HG02884 (cell line): ENCODE data around the gene PTGS1.
"Not testable (repeated sequence)": the region's sequence is repeated elsewhere in the genome, so short reads cannot be mapped to it uniquely, and the experiment has no call there.

Experiments used
- ATAC-seq: cut with Tn5 transposase; IDR thresholded peaks from one replicate; pipeline ENCODE4 v1.9.1; 2021; ENCODE audit warnings: mild to moderate bottlenecking, moderate library complexity; ENCODE audit not compliant: unreplicated experiment

The PTGS1 gene

DNA sequence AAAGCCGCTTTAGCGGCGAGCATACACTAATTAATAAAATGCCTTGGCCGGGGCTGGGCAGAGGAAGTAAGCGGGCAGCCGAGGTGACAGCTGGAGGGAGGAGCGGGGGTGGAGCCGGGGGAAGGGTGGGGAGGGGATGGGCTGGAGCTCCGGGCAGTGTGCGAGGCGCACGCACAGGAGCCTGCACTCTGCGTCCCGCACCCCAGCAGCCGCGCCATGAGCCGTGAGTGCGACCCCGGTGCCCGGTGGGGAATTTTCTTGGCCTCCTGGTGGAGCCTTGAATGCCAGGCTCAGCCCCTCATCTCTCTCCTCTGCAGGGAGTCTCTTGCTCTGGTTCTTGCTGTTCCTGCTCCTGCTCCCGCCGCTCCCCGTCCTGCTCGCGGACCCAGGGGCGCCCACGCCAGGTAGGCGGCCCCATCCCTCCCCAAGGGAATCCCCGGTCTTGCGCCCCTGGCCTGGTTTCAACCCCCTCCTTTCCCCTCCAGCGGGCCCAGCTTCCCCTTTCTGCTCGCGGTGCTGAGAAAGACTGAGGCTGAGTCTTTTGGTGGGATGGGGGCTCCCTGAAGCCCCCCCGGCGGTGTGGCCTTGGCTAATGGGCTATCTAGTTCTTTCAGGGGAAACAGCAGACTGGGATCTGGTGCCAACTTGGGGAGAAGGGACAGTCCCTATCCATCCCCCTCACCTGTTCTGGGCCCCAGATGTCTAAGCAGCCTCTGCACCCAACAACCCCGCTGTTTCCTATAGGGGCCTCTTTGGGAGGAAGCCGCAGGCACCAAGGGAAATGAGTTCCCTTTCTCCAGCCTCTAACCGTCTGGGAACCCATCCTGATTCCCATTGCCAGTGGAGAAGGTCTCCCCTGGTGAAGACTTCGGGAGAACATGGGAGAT lies at the start of gene PTGS1:
Gene PTGS1 (plus strand): TSS at position 156 of the 887 bp plus-strand sequence. CDS start 61 bp downstream, at position 217.
- ATAC-seq = peak; percentile 60

DNA sequence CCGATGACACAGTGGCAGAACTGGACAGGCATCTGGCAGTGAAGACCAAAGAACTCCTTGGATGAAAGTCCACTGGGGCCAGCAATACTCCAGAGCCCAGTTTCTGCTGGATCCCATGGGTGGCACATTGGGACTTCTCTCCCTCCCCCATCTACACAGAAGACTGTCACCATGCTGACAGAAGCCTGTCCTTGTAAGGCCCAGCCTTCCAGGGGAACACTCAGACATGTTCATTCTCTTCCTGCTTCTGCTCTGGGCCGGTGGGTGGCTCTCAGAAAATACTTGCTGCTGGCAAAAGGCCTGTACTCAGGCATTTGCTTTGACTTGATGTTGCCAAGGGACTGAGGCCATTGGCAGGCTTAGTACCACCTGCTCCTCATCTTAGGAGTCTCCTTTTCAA lies 48.3 kb upstream of the PTGS1 start:
- ATAC-seq = no peak

DNA sequence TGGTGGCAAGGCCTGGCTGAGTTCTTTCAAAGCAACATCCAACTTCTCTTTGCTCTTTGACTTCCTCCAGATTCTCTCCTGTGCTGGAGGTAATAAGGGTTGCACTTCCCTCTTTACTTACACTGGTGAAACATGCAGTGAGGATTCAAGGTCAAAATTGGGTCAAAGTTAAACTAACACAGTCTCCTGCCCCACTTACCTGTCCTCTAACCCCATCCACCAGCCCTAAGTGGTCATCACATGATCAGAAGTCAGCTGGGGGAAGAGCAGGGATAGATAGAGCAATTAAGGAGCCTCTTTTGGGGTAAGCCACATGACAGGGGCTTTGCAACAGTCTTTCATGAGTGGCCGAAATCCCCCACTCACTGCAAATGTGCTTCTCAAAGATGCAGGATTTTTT lies 46.2 kb upstream of the PTGS1 start:
- ATAC-seq = not testable (repeated sequence)

DNA sequence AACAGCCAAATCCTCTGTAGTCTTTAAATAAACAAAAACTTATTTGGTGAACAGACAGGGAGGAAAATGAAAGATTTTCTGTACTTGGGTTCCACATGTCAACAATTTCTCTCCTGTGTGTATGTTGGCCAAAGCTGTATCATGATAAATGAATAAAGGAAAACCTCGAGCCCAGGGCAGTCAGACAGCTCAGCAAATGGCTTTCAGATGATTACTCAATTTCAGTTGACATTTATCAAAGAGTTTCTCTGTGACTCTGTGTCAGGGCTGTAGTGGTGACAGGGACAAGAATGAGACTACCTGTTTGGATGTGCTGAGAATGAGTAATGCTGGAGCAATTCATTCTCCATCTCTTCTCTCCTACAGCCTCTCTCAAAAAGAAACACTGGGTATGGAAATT lies 45.7 kb upstream of the PTGS1 start:
- no peak for ATAC-seq

DNA sequence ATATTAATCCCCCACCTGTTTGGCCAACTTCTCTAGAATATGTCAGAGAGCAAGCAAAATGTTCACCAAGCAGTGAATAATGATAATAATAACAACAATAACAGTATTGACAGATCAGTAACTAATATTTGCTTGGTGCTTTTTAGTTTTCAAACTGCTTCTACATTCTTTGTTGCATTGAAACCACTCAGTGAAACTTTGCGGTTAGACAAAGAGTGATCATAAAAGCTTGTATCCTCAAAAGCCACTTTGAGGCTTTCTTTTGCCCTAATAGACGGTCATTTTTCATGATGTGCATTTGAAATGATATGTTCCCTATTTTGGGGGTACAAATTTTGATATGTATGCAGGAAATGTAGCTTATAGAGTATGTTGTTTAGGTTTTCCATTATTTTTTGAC lies 43.6 kb upstream of the PTGS1 start:
- ATAC-seq = no peak

DNA sequence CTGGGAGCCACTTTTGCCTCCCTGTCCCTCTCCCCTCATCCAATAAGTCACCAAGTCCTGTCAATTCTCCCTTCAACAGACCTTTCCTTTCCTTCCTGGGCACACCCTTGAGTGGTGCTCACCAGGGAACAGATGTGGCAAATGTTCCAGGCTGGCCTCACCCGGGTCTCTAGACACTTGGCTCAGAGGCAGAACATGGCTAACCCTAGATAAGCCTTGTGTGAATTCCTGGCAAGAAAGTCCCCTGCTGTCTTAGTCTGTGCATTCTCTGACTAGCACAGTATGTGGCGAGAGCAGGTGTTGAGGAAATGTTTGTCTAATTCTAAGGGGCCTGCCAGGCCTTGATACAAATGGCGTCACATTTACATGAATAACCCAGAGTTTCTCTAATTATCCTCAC lies 41.2 kb upstream of the PTGS1 start:
- no peak for ATAC-seq

DNA sequence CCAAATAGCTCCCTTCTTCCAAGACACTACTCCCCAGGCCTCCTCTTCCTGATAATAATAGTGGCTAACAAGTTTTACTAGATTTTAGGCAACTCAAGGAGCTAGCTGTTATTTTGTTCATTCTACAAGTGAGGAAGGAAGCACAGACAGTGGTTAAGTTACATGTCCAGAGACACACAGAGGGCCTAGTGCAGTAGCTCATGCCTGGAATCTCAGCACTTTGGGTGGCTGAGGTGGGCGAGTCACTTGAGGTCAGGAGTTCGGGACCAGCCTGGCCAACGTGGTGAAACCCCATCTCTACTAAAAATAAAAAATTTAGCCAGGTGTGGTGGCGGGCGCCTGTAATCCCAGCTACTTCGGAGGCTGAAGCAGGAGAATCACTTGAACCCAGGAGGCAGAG lies 40.4 kb upstream of the PTGS1 start:
- not testable (repeated sequence) for ATAC-seq

DNA sequence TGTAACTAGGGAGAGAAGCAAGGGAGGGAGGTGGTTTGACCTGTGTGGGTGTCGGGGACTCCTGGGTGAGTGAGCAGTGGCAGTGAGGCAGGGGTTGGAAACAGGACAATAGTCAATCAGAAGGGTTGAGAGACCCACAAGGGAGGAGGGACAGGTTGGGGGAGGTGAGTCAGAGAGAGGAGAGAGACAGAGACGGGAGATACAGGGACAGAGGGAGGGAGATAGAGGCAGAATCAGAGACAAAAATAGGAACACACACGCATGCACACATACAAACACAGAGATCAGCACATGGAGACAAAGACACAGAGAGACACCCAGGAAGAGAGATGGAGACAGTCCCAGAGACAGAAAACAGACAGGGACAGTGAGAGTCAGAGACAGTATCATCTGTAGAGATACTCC lies 39.3 kb upstream of the PTGS1 start:
- no peak for ATAC-seq

DNA sequence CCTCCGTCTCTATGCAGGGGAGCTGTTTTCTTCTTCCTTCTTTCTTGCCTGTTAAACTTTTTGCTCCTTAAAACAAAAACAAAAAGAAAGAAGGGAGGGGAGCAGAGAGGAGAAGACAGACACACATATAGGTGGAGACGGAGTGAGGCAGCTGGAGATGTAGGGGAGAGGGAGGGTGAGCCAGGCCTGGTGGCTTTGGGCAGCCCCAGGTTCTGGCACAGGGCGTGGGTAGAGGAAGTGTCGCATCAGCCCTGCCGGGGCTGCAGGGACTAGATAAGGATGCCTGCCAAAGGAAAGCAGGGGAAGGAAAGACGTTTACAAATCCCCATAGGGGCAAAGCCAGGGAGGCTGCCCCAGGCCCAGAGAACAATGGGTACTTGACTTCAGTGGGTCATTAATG lies 38.7 kb upstream of the PTGS1 start:
- ATAC-seq = no peak

DNA sequence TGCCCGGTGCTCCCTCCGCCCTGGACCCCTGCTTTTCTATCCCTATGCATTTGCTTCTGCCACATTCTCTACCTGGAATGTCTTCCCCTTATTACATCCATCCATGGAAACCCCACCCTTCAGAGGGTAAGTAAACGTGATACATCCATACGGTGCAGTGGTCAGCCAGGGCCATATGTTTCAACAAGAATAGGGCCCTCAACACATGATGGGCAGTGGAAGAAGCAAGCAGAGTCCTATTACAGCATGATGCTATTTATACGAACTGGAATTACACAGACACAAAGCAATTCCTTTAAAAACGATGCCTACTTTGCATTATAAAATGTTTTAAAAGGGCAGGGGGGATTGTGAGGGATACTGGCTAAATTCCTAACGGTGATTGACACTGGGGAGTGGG lies 38.2 kb upstream of the PTGS1 start:
- no peak for ATAC-seq

DNA sequence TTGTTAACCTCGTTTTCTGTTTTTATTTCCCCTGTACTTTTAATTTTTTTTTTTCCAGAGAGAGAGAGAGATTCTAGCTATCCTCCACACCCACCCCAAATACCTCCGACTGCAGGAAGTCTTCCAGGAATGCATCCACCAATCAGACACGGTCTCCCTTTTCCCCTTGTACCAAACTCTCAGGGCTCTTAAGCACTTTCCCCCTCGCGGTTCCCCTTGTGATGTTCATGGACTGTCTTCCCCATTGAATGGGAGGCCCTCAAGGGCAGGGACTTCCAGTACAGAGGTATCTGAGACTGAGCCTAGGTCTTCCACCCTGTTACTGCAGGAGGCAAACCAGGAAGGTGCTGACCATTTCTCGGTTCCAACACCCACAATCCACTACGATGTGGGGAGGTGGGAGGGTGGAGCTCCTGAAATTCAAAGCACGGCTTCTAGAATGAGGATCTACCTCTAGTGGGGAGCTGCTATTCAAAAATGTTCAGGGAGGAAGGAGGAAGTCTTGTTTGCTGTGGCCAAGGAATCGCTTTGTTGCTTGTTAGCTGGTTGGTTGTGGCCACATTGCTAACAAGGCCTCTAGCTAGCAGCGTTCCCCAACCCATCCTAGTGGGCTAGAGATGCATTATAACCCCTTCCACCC lies 37.5 kb upstream of the PTGS1 start:
- ATAC-seq = no peak

DNA sequence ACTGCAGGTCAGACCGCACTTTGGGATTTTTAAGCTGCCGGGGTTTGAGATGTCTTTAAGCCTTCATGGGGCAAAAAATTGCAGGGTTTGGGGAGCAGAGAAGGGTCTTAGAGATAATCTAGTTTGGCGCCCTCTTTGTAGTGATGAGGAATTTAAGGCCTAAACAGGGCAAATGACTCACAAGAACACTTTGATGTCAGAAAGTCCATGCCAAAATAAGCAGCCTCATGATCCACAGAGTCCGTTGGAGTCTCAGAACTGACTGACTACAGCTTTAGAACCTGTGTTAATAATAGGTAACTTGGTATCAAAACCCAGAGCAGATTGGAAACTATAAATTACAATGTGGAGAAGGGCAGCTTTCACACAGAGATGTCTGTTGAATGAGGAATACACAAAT lies 35.9 kb upstream of the PTGS1 start:
- no peak for ATAC-seq

DNA sequence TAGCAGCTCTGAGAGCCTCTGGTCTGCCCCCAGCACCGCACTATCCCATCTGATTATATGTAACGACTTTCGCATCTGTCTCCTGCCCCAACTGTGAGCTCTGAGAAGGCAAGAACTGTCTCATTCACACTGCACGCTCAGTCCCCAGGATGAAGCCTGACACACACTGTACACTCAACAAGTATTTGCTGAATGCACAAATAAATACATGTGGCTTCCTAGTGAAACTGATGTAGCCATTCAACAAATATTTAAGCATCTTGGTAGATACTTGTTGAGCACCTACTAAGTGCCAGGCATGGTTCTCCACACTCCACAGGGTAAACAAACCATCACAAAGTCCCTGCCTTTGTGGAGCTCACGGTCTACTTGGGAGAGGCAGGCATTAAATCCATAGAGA lies 34.6 kb upstream of the PTGS1 start:
- no peak for ATAC-seq

DNA sequence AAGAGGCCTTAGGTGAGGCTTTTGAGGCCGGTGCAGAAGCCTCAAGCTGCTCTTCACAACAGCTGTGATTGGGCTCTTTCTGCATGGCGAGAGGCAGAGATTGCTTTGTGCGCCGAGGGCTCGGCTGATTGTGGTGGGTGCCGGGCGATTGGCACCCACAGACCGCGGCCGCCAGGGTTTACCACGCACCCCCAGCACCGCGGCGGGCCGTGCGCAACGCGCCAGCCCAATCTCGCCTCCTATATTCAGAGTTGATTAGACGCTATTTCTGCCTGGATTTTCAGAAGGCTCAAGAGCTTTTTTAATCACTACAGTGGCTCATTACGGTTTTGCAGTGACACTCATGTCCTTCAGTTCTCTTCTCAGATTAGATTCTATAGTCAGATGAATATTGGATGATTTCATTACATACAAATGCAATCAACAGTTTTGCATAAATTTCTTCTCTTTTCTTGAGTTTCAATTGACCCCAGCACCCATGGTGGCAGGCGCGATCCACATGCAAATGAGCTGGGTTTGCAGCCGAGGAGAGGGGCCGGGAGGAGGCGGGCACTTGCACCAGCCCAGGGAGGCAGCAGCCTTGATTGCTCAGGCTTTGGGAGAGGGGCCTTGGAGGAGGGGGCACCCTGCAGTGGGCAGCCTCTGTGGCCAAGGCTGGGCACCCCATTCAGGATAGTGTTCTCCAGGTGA lies 33.8 kb upstream of the PTGS1 start:
- ATAC-seq = no peak

DNA sequence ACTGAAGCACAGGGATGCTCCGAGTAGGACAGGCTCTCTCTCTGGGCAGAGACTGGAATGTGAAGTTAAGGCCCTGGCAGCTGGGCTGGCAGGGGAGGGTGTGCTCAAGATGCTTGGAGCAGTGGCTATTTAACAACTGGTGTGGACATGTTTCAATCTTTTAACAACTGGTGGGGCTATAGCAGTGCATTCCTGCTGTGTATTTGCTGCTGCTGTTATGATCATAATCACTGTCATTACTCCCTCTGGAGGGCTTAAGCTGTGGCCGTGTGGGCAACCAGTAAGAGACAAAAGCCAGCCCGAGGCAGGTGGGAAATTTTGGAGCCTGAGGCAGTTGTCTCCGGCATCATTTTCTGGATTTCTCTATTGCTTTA lies 33.3 kb upstream of the PTGS1 start:
- ATAC-seq = no peak

DNA sequence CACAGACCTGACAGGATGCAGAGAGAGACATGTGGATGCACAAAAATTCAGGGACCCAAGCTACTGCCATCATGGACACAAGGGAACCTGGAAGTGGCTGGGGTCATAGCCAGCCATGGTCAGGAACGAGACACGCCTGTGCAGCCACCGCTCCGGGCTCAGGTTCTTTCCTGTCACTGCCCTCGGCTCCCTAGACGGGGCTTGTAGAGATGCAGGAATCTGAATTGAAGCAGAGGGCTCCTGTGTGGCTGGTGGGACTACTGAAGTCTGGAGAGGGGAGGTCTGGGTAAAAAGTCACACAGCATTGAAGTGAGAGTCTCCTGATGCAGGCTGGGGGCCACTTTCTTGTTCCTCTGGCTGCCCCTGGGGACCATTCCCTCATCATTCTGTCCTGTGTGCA lies 32.3 kb upstream of the PTGS1 start:
- no peak for ATAC-seq

DNA sequence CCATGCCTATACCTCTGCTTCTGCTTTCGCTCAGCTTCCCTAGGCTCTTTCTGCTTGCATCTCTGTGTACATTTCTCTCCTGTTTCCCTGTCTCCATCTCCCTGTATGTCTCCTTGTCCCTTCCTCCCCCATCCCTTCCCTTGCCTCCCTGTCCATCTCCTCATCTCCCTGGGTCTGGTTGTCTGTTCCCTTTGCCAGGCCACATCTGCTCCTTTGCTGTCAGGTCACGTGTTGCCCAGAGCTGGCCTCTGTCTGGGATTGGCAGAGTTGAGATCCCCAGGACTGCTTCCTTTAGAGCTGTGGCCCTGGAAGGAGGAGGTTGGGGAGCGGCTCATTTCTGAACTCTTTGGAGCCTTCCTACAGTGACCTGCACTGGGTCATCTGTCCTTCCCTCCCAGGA lies 31.8 kb upstream of the PTGS1 start:
- ATAC-seq = no peak

DNA sequence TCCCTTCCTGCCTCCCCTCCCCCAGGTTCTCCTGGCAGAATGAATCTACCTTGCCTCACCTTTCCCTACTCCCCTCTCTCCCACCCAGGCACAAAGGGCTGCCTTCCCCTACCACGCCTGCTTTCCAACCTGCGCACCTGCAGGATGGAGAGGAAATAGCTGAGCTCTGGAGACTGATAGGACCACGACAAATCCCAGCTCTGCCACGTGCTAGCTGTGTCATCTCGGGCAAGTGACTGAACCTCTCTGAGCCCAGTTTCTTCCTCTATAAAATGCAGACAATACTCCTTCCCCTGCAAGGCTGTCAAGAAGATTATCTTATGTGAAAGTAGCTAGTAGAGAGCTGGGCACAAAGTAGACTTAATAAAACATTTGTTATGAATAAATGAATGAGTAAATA lies 31.2 kb upstream of the PTGS1 start:
- ATAC-seq = no peak

DNA sequence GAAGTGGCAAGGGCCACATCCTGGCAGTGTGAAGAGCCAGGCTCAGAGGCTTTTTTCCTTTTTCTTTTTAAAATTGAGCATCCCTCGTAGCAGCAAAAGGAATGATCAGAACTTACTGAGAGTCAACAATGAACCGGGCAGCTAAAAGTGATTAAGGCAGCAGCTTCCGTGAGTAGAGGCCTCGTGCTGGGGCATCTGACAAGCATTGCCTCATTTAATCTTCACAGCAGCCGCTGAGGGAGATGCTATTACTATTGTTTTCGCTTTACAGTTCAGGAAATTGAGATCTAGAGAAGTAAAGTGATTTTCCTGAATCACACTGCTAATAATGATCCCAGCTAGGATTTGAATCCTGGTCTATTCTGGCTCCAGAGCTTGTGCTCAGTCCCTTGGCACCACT lies 30.7 kb upstream of the PTGS1 start:
- ATAC-seq = no peak

DNA sequence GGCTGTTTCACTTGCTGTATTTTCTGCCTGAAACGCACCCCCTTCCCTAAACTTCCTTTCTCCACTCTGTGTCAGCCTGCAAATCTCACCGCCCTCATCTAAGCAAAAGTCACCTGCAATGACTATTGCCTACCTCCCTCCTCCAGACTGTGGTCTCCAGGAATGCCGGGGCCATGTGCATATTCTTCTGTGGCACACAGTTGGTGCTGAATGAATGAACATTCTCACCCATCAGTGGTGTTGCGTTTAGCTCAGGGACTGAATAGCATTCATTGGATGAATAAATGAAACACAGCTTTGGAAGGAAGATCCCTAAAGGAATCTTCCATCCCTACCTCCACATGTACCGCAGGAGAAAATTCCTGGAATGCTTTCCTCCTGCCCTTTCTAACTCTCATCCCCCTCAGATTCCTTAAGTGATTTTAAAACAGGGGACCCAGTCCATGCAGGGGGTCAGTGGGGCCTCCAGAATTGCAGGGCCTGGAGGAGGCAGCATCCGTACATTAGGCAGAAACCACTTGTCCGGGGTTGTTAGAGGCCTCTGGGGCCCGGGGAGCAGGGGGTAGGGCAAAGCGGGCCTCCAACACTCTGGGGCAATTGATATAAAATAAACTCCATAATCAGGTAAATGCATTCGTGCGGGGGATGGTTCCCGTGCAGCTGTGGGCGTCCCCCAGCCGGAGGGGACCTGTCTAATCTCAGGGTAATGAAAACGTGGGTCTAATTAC lies 28.3 kb upstream of the PTGS1 start:
- ATAC-seq = no peak
